T-helper 2 cell (primary cell): ENCODE data around the gene KIF4A.

Experiments used
- DNase-seq, 5 experiments: peaks; one replicate each; pipeline versions ENCODE4 v3.0.0 to v3.0.0-alpha.2; 2012 to 2022

Gene KIF4A

GRCh38 chrX:70439016-70439415, 149.1 kb downstream of the KIF4A start:
- peak in 1 of 5 experiments; percentile 37 for DNase-seq

DNA sequence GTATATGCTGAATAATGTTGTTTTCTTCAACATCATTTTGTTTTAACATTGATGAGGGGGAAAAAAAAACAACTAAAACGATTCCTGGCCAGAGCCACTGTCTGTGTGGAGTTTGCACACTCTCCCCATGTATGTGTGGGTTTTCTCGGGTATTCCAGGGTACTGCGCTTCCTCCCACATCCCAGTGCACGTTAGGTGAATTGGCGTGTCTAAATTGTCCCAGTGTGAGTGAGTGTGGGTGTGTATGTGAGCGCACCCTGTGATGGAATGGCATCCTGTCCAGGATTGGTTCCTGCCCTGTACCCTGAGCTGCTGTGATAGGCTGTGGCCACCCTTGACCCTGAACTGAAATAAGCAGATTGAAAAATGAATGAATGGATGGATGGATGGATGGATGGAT, 152.3 kb downstream of the KIF4A start:
- no peak for DNase-seq

DNA sequence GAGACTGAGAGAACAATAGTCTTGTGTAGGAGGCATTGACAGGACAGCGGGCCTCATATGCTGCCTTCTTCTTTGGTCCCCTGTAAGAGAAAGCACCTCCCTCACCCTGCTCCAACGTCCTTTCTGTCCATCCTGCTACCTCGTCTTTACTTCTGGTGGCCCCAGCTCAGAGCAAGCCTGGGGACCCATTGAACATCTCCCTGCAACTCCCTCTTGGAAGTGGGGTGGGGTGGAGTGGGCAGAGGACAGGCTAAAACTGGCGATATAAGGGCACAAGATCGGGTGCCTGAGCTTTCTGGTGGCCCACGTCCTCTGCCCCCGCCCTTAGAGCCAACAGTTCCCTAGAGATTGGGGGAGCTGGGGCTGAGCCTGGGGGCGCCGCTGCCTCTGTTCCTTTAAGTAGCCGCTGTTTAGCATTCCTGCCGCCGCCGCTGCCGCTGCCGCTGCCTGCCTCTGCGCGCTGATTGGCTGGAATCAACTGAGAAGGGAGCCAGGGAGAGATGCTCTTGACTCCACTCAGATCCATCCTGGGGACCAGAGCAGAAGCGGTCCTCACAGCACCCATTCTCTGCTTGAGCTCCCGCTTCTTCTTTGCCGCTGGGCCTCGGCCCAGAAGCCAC, 154.5 kb downstream of the KIF4A start, which contains the start of gene DLG3:
Gene DLG3 (plus strand): TSS at position 510 of the 620 bp plus-strand sequence. CDS start 367 bp downstream, outside the sequence.
- peak in 1 of 5 experiments; percentile 17 for DNase-seq

DNA sequence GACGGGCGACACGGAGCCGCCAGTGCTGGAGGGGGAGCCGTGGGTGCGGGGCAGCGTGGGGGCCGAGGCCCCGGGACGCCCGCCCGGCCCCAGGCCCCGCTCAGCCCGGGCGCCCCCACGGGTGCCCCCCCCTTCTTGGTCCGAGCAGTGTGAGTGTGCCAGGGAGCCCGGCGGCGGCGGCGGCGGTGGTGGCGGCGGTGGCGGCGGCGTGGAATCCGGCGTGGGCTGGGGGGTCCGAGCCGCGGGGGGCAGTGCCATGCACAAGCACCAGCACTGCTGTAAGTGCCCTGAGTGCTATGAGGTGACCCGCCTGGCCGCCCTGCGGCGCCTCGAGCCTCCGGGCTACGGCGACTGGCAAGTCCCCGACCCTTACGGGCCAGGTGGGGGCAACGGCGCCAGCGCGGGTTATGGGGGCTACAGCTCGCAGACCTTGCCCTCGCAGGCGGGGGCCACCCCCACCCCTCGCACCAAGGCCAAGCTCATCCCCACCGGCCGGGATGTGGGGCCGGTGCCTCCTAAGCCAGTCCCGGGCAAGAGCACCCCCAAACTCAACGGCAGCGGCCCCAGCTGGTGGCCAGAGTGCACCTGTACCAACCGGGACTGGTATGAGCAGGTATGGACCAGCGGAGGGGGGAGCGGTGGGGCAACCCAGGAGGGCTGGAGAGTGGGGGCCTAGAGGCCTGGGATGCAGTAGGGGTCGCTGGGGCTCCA, 155.2 kb downstream of the KIF4A start:
- DNase-seq = no peak

- no peak for DNase-seq
Observed at GRCh38 chrX:70445951-70446350, 156.0 kb downstream of the KIF4A start.

DNA sequence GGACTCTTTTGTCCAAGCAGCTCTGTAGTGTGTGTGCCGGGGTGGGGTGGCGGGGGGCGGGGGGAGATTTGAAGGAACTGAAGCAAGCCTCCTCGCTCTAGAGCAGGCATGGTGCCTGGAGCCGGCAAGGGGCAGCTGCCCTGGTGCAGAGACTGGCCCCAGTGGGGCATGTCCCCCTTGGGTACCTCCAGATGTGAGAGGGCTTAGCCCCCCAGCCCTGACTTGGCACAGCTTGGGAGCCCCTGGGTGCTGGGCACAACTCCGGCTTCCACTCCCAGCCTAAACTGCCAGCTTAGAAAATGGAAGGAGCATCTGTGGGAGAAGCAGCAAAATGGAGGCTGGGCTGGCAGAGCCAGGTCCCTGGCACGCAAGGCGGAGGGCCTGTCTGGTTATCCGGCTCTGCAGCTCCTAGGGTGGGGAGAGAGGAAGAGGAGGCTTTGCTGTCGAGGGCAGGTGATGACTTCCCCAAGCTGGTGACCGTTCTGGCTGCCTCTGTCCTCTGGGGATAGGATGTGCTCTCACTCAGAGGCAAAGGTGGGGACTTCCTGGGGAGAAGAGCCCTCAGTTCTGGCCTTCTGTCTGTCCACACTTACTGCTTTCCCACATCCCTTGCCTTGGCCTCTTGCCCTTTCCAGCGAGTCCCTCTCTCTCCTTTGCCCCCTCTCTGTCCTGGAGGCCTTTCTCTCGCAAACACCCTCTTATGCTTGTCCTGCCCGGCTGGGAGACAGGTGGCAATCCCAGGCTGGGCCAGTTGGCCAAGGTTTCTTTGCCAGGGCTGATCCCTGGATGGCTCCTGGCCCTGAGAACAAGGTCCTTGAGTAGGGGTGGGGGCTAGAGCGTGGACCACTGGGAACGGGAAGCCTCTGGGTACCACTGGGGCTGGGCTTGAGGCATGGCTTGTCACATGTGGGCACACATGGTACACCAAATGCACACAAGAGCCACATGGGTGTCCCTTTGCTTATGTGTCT, 156.8 kb downstream of the KIF4A start:
- no peak for DNase-seq

- DNase-seq = no peak
Observed at GRCh38 chrX:70449457-70449966, 159.6 kb downstream of the KIF4A start.

GRCh38 chrX:70452143-70452733, 162.3 kb downstream of the KIF4A start:
- DNase-seq = peak in 3 of 5 experiments; percentile 32 to 63 (median 35)

GRCh38 chrX:70453024-70453618, 163.2 kb downstream of the KIF4A start:
- DNase-seq = no peak

GRCh38 chrX:70454441-70455365, 164.8 kb downstream of the KIF4A start:
- DNase-seq = peak; percentile 51 to 86 (median 72)

DNA sequence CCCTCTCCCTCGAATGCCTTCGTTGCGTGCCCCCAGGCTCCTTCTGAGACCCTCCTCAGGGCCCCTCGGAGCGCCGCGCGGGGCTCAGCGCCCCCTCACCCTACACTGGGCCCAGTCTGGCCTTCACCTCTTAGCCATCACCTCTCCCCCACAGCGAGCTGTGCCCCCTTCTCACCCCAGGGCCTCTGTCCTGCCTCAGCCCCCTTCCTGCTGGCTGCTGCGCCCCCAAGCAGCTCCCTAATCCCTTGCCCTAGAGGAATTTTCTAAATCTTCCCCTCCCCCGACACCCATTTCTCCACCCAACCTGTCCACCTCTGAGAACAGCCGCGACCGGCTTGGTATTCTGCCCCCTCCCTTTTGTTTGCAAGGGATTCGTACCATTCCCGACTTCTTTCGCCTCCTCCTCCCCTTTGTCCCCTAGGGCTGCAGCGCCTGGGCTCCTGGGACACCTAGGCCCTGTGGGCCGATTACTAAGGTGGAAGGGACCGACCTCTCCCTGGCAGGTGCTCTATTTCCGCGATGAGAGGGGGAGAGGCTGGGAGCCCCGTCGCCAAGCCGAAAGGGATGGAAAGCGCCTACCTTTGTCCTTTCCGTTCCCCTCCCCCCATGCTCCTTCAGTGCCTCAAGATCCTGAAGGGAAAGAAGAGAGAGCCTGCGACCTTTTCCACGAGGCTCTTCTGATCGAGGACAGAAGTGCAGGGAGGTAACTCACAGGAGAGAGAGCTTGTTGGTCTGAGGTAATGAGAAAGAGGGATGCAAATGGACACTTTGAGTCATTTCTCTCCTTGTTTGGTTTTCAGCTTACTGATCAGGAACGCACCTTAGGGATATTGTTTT, 165.7 kb downstream of the KIF4A start:
- no peak for DNase-seq

GRCh38 chrX:70456256-70456655, 166.4 kb downstream of the KIF4A start:
- peak in 1 of 5 experiments; percentile 64 for DNase-seq

DNA sequence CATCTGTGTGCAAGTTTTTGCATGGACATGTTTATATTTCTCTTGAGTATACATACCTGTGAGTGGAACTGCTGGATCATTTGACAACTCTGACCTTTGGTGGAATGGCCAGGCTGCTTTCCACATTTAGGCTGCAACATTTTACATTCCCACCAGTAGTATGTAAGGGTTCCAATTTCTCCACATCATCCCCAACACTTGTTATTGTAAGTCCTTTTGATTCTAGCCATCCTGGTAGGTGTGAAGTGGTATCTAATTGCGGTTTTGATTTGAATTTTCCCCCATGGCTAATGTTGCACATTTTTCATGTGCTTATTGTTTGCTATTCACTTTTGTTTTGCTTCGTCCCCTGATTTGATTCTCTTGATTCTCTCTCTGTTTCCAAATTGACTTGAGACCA, 171.1 kb downstream of the KIF4A start:
- DNase-seq = no peak

DNA sequence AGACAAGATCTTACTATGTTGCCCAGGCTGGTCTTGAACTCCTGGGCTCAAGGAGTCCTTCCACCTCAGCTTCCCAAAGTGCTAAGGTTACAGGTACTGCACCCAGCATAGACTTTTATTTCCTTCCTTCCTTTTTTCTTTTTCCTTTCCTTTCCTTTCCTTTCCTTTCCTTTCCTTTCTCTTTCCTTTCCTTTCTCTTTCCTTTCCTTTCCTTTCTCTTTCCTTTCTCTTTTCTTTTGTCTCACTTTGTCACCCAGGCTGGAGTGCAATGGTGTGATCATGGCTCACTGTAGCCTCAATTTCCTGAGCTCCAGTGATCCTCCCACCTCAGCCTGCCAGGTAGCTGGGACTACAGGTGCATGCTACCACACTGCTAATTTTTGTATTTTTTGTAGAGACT, 174.1 kb downstream of the KIF4A start:
- DNase-seq = no peak

GRCh38 chrX:70466968-70467367, 177.1 kb downstream of the KIF4A start:
- DNase-seq = no peak

- no peak for DNase-seq
Observed at GRCh38 chrX:70468709-70469108, 178.8 kb downstream of the KIF4A start.
